Right lobe of liver (tissue), 6 donors: ENCODE data around the gene PDXP. TPM values are rescaled to one million over a fixed set of nuclear protein-coding genes. Genes with fewer than 3 reads are reported as not detected.
"Not testable (repeated sequence)": the region's sequence is repeated elsewhere in the genome, so short reads cannot be mapped to it uniquely, and the experiment has no call there.

Experiments used
- ATAC-seq, 4 donors: fragments of 200-7000 bp; cut with Tn5 transposase; one replicate each; pipeline ENCODE4 v1.9.1; 2020; ENCODE audit warnings: mild to moderate bottlenecking in 4 of 4, moderate library complexity in 4 of 4
- DNase-seq, 3 donors: peaks; one replicate each; pipeline ENCODE4 v3.0.0-alpha.2; 2020
- H3K27ac ChIP-seq, 3 donors: fragments of 200-600 bp; one replicate each; pipeline ENCODE4 v1.8.0; 2022
- H3K27me3 ChIP-seq, 2 donors: fragments of 200-600 bp; one replicate each; pipeline ENCODE4 v1.8.0; 2022
- H3K36me3 ChIP-seq, 4 donors: fragments of 200-600 bp; sonication (generic) in 1 of 4; one replicate each; pipeline versions ENCODE4 v1.5.1 to v1.8.0; 2017 to 2022; ENCODE audit warnings: control low read depth in 1 of 4
- H3K4me1 ChIP-seq, 4 donors: fragments of 200-600 bp; sonication (generic) in 1 of 4; one replicate each; pipeline versions ENCODE4 v1.5.1 to v1.8.0; 2017 to 2022; ENCODE audit warnings: control low read depth in 1 of 4
- H3K4me3 ChIP-seq, 3 donors: fragments of 200-600 bp; one replicate each; pipeline ENCODE4 v1.8.0; 2022
- H3K9me3 ChIP-seq, 4 donors: fragments of 200-600 bp; sonication (generic) in 1 of 4; one replicate each; pipeline versions ENCODE4 v1.5.1 to v1.8.0; 2017 to 2022; ENCODE audit warnings: control low read depth in 1 of 4
- POLR2A ChIP-seq: fragments of 450-650 bp; IDR thresholded peaks from one replicate; pipeline ENCODE4 v1.6.1; 2017; ENCODE audit warnings: antibody characterized with exemption, mild to moderate bottlenecking
- WGBS: methylation state at CpG from one replicate; pipeline ENCODE4 v1.1.6; 2018; ENCODE audit warnings: low coverage, low lambda C conversion rate; ENCODE audit not compliant: insufficient coverage; ENCODE audit errors: missing lambda C conversion rate; 5-methylcytosine and 5-hydroxymethylcytosine counted together
- intact Hi-C, 2 donors: fragments of 100-400 bp; cut with DNase I; formaldehyde crosslinking; loops; one replicate each; pipeline versions ENCODE4 v1.11.2 to v1.14.1; 2022
- total RNA-seq, 6 experiments: library from RNA; depleted of rRNA in 2 of 6; stranded (reverse); fragments of >200 nt in 2 of 6; fragmentation: NEBNext Ultra II Directional in 3 of 6; extraction: Animal tissue kit (Norgen Biotek cat#: 25700) in 3 of 6; gene quantifications; one replicate each; pipeline versions ENCODE4 v1.1.0 to v1.2.4, GENCODE V29; 2016 to 2023
- TF ChIP-seq, protein P1 (sequence below), 4 donors: fragments of 200-600 bp in 3 of 4; fragments of 450-650 bp in 1 of 4; IDR thresholded peaks; one replicate each; pipeline versions ENCODE4 v1.5.1 to v1.8.0; 2016 to 2022; ENCODE audit warnings: antibody characterized with exemption in 4 of 4, mild to moderate bottlenecking in 2 of 4
- donor health status: DM: no; HTN: yes; CAD: no.
- donor health status: DM: no; HTN: no; CAD: no.
- donor health status: DM: no; HTN: no; CAD: no.
- donor health status: DM: no; HTN: yes; CAD: no.
- donor health status: DM: no; HTN: yes; CAD: no.

The PDXP gene
- total RNA-seq, 6 experiments from 2014 or later: 15.7 to 63.4 (median 34.4) TPM

DNA sequence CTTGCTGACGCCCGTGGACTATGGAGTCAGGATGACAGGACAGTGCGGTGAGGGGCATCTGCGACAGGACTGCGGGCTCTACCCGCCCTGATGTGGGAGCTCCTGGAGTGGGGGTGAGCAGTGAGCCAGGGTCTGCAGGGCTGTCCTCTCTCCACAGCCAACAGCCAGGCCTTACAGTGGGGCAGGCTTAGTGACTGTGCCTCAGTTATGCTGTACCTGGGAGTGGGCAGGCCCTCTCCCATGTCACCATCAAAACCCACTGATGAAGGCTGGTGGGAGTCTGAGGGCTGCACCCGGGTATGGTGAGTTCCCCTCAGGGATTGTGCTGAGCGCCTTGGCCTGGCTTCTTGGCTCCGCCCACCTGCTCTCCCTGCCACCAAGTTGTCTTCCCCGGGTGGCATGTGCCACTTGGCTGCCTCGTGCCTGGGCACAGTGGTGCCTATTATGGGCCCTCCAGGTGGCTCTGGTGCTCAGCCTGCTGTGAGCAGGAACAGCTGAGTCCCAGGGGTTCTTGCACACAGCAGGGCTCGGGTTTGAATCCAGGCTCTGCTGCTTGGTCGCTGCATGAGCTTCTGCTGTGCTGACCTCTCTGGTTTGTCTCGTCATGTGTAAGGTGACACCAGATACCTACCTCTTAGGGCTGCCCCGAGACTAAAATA lies 34.2 kb downstream of the PDXP start:
- peaks cover 0 to 43% (median 12%) of the 10 kb centered on the region in 4 donors for H3K36me3 ChIP-seq
- intact Hi-C loops: no loop called here

DNA sequence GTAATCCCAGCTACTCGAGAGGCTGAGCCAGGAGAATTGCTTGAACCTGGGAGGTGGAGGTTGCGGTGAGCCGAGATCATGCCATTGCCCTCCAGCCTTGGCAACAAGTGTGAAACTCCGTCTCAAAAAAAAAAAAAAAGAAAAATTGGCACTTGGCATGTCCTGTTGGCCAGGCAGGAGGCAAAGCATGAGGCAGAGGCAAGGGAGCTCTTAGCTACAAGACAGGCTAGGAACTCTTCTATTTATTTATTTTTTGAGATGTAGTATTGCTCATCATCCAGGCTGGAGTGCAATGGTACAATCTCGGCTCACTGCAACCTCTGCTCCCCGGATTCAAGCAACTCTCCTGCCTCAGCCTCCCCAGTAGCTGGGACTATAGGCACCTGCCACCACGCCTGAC lies 35.6 kb downstream of the PDXP start:
- H3K36me3 ChIP-seq: peaks cover 0 to 33% (median 10%) of the 10 kb centered on the region in 4 donors
- DNase-seq, H3K9me3 ChIP-seq, ATAC-seq, intact Hi-C loops, H3K27me3 ChIP-seq, H3K27ac ChIP-seq, H3K4me1 ChIP-seq, H3K4me3 ChIP-seq: not testable (repeated sequence)
- 81% methylated on average over 3 of the region's 7 CpGs for WGBS

More for the DNA sequence above, 34.2 kb downstream of the PDXP start:
- Histone ChIP-seq H3K9me3 (no peaks in the 10 kb centered on the region), H3K27me3 (no peaks in the 10 kb centered on the region), H3K27ac (no peak overlapping the region), H3K4me3 (no peak overlapping the region), H3K4me1 (no peaks in the 10 kb centered on the region)
- no peak for ATAC-seq
- no peak for DNase-seq
- no peak for TF ChIP-seq POLR2A
- TF ChIP-seq, protein P1, sequence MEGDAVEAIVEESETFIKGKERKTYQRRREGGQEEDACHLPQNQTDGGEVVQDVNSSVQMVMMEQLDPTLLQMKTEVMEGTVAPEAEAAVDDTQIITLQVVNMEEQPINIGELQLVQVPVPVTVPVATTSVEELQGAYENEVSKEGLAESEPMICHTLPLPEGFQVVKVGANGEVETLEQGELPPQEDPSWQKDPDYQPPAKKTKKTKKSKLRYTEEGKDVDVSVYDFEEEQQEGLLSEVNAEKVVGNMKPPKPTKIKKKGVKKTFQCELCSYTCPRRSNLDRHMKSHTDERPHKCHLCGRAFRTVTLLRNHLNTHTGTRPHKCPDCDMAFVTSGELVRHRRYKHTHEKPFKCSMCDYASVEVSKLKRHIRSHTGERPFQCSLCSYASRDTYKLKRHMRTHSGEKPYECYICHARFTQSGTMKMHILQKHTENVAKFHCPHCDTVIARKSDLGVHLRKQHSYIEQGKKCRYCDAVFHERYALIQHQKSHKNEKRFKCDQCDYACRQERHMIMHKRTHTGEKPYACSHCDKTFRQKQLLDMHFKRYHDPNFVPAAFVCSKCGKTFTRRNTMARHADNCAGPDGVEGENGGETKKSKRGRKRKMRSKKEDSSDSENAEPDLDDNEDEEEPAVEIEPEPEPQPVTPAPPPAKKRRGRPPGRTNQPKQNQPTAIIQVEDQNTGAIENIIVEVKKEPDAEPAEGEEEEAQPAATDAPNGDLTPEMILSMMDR (IDR thresholded peaks at IDR 0.05): no peak
- 86% methylated on average over 4 of the region's 15 CpGs for WGBS

DNA sequence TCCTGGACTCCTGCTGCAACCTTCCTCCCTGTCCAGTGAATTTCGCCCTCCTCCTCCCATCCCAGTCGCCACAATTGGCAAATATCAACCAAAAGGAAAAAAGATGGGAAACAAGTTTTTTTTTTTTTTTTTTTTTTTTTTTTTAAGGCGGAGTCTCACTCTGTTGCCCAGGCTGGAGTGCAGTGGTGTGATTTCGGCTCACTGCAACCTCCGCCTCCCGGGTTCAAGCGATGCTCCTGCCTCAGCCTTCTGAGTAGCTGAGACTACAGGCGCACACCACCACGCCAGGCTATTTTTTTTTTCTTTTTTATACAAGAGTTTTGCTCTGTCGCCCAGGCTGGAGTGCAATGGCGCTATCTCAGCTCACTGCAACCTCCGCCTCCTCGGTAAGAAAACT lies 37.7 kb downstream of the PDXP start:
- DNase-seq, H3K4me1 ChIP-seq, ATAC-seq, H3K9me3 ChIP-seq, H3K27ac ChIP-seq, intact Hi-C loops, H3K4me3 ChIP-seq, H3K27me3 ChIP-seq: not testable (repeated sequence)
- 63% methylated on average over 12 of the region's 13 CpGs for WGBS
- peaks cover 0 to 17% (median 10%) of the 10 kb centered on the region in 4 donors for H3K36me3 ChIP-seq

DNA sequence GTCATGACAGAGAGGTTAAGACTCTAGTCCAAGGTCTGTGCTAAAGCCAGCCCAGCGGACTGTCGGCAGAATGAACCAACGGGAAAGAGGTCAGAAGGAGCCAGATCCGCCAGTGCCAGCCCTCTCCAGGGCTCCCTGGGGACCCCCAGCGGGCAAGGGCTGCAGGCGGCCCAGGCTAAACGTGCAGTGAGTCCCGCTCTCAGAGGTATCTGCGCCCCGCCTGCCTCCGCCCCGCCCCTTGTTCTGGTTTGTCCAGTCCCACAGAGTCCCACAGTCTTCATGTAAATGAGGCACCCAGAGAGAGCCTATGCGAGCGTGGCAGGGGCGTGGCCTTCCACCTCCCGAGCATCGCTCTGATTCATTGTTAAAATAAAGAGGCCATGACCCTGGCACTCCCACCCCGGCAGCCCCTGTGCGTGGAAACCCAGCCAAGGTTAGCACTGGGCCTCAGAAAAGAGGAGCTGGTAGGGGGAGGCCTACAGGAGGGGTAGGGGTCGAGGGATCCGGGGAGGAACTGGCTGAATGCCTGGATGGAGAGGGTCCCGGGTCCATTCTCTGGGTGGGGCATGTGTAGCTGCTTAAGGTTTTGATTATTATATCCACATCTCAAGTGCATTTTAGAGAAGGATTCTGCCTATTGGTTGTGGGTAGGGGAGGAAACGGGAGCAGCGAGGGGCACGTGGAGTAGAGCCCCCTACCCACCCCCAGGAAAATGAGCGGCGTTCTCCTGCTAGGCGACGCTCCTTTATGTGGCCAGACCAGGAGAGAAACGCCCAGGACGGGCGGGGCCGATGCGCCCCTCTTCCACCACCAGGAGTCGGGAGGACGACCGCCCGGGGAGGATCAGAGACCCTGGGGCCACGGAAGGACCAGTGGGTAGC lies 38.4 kb downstream of the PDXP start, which contains the start of gene TRIOBP:
TSS of gene TRIOBP (plus strand) at position 392 of the 881 bp plus-strand sequence. CDS start 4,318 bp downstream, outside the sequence.
- DNase-seq: peak; percentile 76 to 87 (median 85)
- no peak for TF ChIP-seq POLR2A
- TF ChIP-seq, protein P1 (IDR thresholded peaks at IDR 0.05): peak in 3 of 4 donors; percentile 23 to 34 (median 33)

DNA sequence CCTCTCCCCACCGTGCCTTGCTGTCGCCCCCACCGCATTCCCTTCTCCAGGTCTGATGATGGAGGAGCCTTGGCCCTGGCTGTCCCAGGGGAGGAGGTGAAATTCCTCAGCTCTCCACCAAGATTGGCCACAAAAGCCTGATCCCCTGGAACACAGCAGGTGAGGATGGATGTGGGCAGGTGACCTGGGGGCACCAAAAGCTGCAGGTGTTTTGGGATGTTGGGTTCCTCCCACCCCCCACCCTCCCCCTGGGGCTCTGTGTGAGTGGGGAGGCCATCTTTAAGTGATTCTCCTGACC lies 39.0 kb downstream of the PDXP start:
- no CpG with 5 or more reads among the region's 3 CpGs for WGBS
- TF ChIP-seq POLR2A: no peak
- TF ChIP-seq, protein P1 (IDR thresholded peaks at IDR 0.05): no peak
- ATAC-seq: no peak
- Histone ChIP-seq H3K36me3 (peaks cover 0 to 14% (median 3%) of the 10 kb centered on the region in 4 donors), H3K9me3 (no peaks in the 10 kb centered on the region), H3K4me3 (no peak overlapping the region), H3K27me3 (no peaks in the 10 kb centered on the region), H3K4me1 (no peaks in the 10 kb centered on the region), H3K27ac (no peak overlapping the region)
- DNase-seq: no peak
- intact Hi-C loops: no loop called here

More for the DNA sequence above, 38.4 kb downstream of the PDXP start, which contains the start of gene TRIOBP:
- peaks cover 0 to 14% (median 6%) of the 10 kb centered on the region in 4 donors for H3K36me3 ChIP-seq
- H3K9me3 ChIP-seq: no peaks in the 10 kb centered on the region
- H3K27ac ChIP-seq: no peak within 1 kb of the TSS
- no peak within 1 kb of the TSS for H3K4me3 ChIP-seq
- intact Hi-C loops: no loop called here
- ATAC-seq: peak; percentile 85 to 95 (median 92)
- WGBS: 37% methylated on average over 16 of the region's 39 CpGs
- H3K27me3 ChIP-seq: no peaks in the 10 kb centered on the region
- no peaks in the 10 kb centered on the region for H3K4me1 ChIP-seq
